GM18907 (cell line): ENCODE measurements around the gene BID.
A peak's percentile ranks its signal among the peaks of the same experiment; 100 is the strongest.

Experiments used
- ATAC-seq: cut with Tn5 transposase; IDR thresholded peaks from one replicate; pipeline ENCODE4 v1.9.1; 2021; ENCODE audit warnings: mild to moderate bottlenecking, moderate library complexity; ENCODE audit not compliant: unreplicated experiment

BID gene

GRCh38 chr22:17739196-17739975 lies 34.9 kb downstream of the BID start:
- no peak for ATAC-seq

- ATAC-seq, result no peak
Observed at GRCh38 chr22:17738386-17739128, 35.7 kb downstream of the BID start.

GRCh38 chr22:17734187-17734586 lies 40.1 kb downstream of the BID start:
- ATAC-seq, result peak; percentile 48

- no peak for ATAC-seq
Observed at GRCh38 chr22:17733466-17733865, 40.8 kb downstream of the BID start.

GRCh38 chr22:17732251-17732854 lies 41.9 kb downstream of the BID start:
- no peak for ATAC-seq

- ATAC-seq, result no peak
Observed at GRCh38 chr22:17729561-17729960, 44.7 kb downstream of the BID start.

GRCh38 chr22:17728786-17729185 lies 45.5 kb downstream of the BID start:
- ATAC-seq, result no peak

GRCh38 chr22:17726928-17727897 lies 47.1 kb downstream of the BID start:
- ATAC-seq, result no peak

GRCh38 chr22:17726006-17726927 lies 48.0 kb downstream of the BID start:
- no peak for ATAC-seq

GRCh38 chr22:17725500-17725796 lies 48.8 kb downstream of the BID start:
- no peak for ATAC-seq

- no peak for ATAC-seq
Observed at GRCh38 chr22:17724678-17725499, 49.4 kb downstream of the BID start.

- no peak for ATAC-seq
Observed at GRCh38 chr22:17724241-17724640, 50.0 kb downstream of the BID start.

- ATAC-seq, result no peak
Observed at GRCh38 chr22:17719911-17720310, 54.4 kb downstream of the BID start.

- no peak for ATAC-seq
Observed at GRCh38 chr22:17717708-17718107, 56.6 kb downstream of the BID start.

- no peak for ATAC-seq
Observed at GRCh38 chr22:17716529-17716928, 57.7 kb downstream of the BID start.

- no peak for ATAC-seq
Observed at GRCh38 chr22:17712441-17712840, 61.8 kb downstream of the BID start.

GRCh38 chr22:17710023-17710422 lies 64.2 kb downstream of the BID start:
- no peak for ATAC-seq

- no peak for ATAC-seq
Observed at GRCh38 chr22:17707526-17707925, 66.7 kb downstream of the BID start.

GRCh38 chr22:17706947-17707346 lies 67.3 kb downstream of the BID start:
- ATAC-seq, result no peak
